Liver (tissue), 9 donors: ENCODE results near the gene ERCC3. TPM values are rescaled to one million over a fixed set of nuclear protein-coding genes. Genes with fewer than 3 reads are reported as not detected.
"Not testable (repeated sequence)": the region's sequence is repeated elsewhere in the genome, so short reads cannot be mapped to it uniquely, and the experiment has no call there.

Experiments
- DNase-seq: peaks from one replicate; pipeline ENCODE4 v3.0.0-alpha.2; 2017; ENCODE audit warnings: low spot score
- H3K27ac ChIP-seq, 2 donors: one replicate each; pipeline ENCODE4 v1.7.0; 2013; ENCODE audit warnings: inconsistent platforms in 2 of 2, low read length in 2 of 2, control low read depth in 1 of 2, low read depth in 1 of 2, mild to moderate bottlenecking in 1 of 2
- H3K27me3 ChIP-seq, 4 donors: one replicate each; pipeline versions ENCODE4 v1.6.1 to v1.7.0; 2013; ENCODE audit warnings: low read length in 3 of 4, inconsistent platforms in 1 of 4, mild to moderate bottlenecking in 1 of 4, moderate library complexity in 1 of 4; ENCODE audit not compliant: control insufficient read depth in 4 of 4, insufficient read depth in 4 of 4
- H3K36me3 ChIP-seq, 4 donors: one replicate each; pipeline versions ENCODE4 v1.6.1 to v1.7.0; 2013; ENCODE audit warnings: low read length in 3 of 4, mild to moderate bottlenecking in 3 of 4, low read depth in 1 of 4, moderate library complexity in 1 of 4; ENCODE audit not compliant: control insufficient read depth in 4 of 4, insufficient read depth in 3 of 4
- H3K4me1 ChIP-seq, 4 donors: one replicate each; pipeline versions ENCODE4 v1.6.1 to v1.7.0; 2013; ENCODE audit warnings: low read length in 3 of 4, mild to moderate bottlenecking in 3 of 4, moderate library complexity in 1 of 4; ENCODE audit not compliant: control insufficient read depth in 4 of 4, insufficient read depth in 4 of 4
- H3K4me3 ChIP-seq, 3 donors: one replicate each; pipeline versions ENCODE4 v1.6.1 to v1.7.0; 2013; ENCODE audit warnings: low read length in 3 of 3, control low read depth in 1 of 3, low read depth in 1 of 3, mild to moderate bottlenecking in 1 of 3
- H3K9ac ChIP-seq, 2 donors: one replicate each; pipeline ENCODE4 v1.7.0; 2013; ENCODE audit warnings: low read length in 2 of 2, mild to moderate bottlenecking in 2 of 2, moderate library complexity in 2 of 2, control low read depth in 1 of 2, low read depth in 1 of 2
- H3K9me3 ChIP-seq, 4 donors: one replicate each; pipeline versions ENCODE4 v1.6.1 to v1.7.0; 2013; ENCODE audit warnings: low read length in 3 of 4; ENCODE audit not compliant: control insufficient read depth in 4 of 4
- EGR1 ChIP-seq, 2 donors: IDR thresholded peaks; 2 replicates each; pipeline ENCODE4 v1.6.1; 2016 to 2018; ENCODE audit warnings: antibody characterized with exemption in 2 of 2, low read depth in 2 of 2
- FOXA1 ChIP-seq: IDR thresholded peaks from 2 replicates; pipeline ENCODE4 v1.6.1; 2016; ENCODE audit warnings: antibody characterized with exemption
- FOXA2 ChIP-seq: IDR thresholded peaks from 2 replicates; pipeline ENCODE4 v1.6.1; 2016; ENCODE audit warnings: antibody characterized with exemption
- GABPA ChIP-seq, 2 donors: IDR thresholded peaks in 1 of 2; conservative IDR thresholded peaks in 1 of 2; 2 replicates each; pipeline ENCODE4 v1.6.1; 2016; ENCODE audit warnings: antibody characterized with exemption in 2 of 2, mild to moderate bottlenecking in 1 of 2, moderate library complexity in 1 of 2
- HNF4A ChIP-seq, 2 donors: conservative IDR thresholded peaks; 2 replicates each; pipeline ENCODE4 v1.6.1; 2016; ENCODE audit warnings: antibody characterized with exemption in 2 of 2, mild to moderate bottlenecking in 2 of 2
- HNF4G ChIP-seq: IDR thresholded peaks from 2 replicates; pipeline ENCODE4 v1.6.1; 2016; ENCODE audit warnings: antibody characterized with exemption
- JUND ChIP-seq, 2 donors: IDR thresholded peaks; 2 replicates each; pipeline ENCODE4 v1.6.1; 2016; ENCODE audit warnings: antibody characterized with exemption in 2 of 2
- NR2F2 ChIP-seq: IDR thresholded peaks from 2 replicates; pipeline ENCODE4 v1.6.1; 2016; ENCODE audit warnings: antibody characterized with exemption
- RAD21 ChIP-seq, 2 donors: IDR thresholded peaks; 2 replicates each; pipeline ENCODE4 v1.6.1; 2016; ENCODE audit warnings: antibody characterized with exemption in 2 of 2, mild to moderate bottlenecking in 2 of 2
- RXRA ChIP-seq, 2 donors: IDR thresholded peaks; 2 replicates each; pipeline ENCODE4 v1.6.1; 2017 to 2018; ENCODE audit warnings: antibody characterized with exemption in 2 of 2, mild to moderate bottlenecking in 1 of 2
- SP1 ChIP-seq: IDR thresholded peaks from 2 replicates; pipeline ENCODE4 v1.6.1; 2018; ENCODE audit warnings: antibody characterized with exemption, mild to moderate bottlenecking
- TAF1 ChIP-seq: conservative IDR thresholded peaks from 2 replicates; pipeline ENCODE4 v1.6.1; 2016; ENCODE audit warnings: antibody characterized with exemption, mild to moderate bottlenecking
- YY1 ChIP-seq: IDR thresholded peaks from 2 replicates; pipeline ENCODE4 v1.6.1; 2016; ENCODE audit warnings: antibody characterized with exemption, mild to moderate bottlenecking
- WGBS: extraction: QIAGEN DNeasy Blood & Tissue Kit; methylation state at CpG from one replicate; pipeline ENCODE4 v1.1.7; 2013; 5-methylcytosine and 5-hydroxymethylcytosine counted together
- polyA plus RNA-seq, 2 donors: library from polyadenylated mRNA; stranded (reverse) in 1 of 2; unstranded in 1 of 2; fragments of 200-250 nt in 1 of 2; fragments of >200 nt in 1 of 2; fragmentation: Nextera tagmentation in 1 of 2; extraction: Ambion mirVana in 1 of 2; gene quantifications; one replicate each; pipeline versions ENCODE4 v1.2.1 to v1.2.3, GENCODE V29; 2013 to 2015
- total RNA-seq, 2 donors: library from RNA; depleted of rRNA; stranded (reverse); fragments of >200 nt; gene quantifications; one replicate each; pipeline ENCODE4 v1.2.3, GENCODE V29; 2014
- TF ChIP-seq, protein P1 (sequence below): IDR thresholded peaks from 2 replicates; pipeline ENCODE4 v1.6.1; 2016; ENCODE audit warnings: antibody characterized with exemption
- TF ChIP-seq, protein P2 (sequence below): fragments of 150-350 bp; IDR thresholded peaks from 2 replicates; pipeline ENCODE4 v1.5.1; 2017; ENCODE audit warnings: improper control_type of control experiment, low read depth, low read length; ENCODE audit not compliant: missing input control
- TF ChIP-seq, protein P3 (sequence below): IDR thresholded peaks from 2 replicates; pipeline ENCODE4 v1.6.1; 2016; ENCODE audit warnings: antibody characterized with exemption
- TF ChIP-seq, protein P4 (sequence below): IDR thresholded peaks from 2 replicates; pipeline ENCODE4 v1.6.1; 2016; ENCODE audit warnings: antibody characterized with exemption, mild to moderate bottlenecking
- TF ChIP-seq, protein P5 (sequence below): IDR thresholded peaks from 2 replicates; pipeline ENCODE4 v1.6.1; 2016; ENCODE audit warnings: antibody characterized with exemption
- donor health status: healthy.
- donor health status: healthy.
- donor health status: healthy.
- donor health status: healthy.
- donor health status: healthy.

The ERCC3 gene
- total and polyA plus RNA-seq, 4 donors, result 12.4 to 38.3 (median 17.4) TPM

DNA sequence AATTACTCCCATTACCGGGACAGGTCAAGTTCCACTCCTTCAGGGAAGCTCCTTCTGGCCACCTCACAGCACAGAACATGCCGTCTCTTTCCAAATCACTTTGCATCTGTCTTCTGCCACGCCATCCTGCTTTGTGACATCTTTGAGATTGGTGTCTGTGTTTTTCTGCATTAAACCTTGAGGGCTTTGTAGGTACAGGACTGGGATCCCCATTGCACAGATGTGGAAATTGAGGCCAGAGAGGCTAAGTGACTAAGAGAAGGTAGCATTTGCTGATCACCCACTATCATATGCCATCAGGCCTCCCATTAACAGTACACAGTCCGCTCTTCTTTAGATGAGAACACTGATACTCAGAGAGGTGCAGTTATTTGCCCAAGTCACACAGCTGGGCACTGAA is 64.4 kb downstream of the ERCC3 start:
- Histone ChIP-seq H3K4me1 (peaks cover 5 to 19% (median 14%) of the 10 kb centered on the region in 4 donors), H3K9me3 (no peaks in the 10 kb centered on the region), H3K27me3 (no peaks in the 10 kb centered on the region), H3K4me3 (no peak overlapping the region), H3K36me3 (no peaks in the 10 kb centered on the region), H3K27ac (no peak overlapping the region), H3K9ac (no peak overlapping the region)
- no peak for DNase-seq
- WGBS, result 96% methylated on average over 4 of the region's 4 CpGs
- TF ChIP-seq FOXA2 (no peak), GABPA (IDR thresholded peaks at IDR 0.05 in 1 of 2, conservative IDR thresholded peaks at IDR 0.05 in 1 of 2) (no peak), FOXA1 (no peak), NR2F2 (no peak)
- TF ChIP-seq, protein P1, sequence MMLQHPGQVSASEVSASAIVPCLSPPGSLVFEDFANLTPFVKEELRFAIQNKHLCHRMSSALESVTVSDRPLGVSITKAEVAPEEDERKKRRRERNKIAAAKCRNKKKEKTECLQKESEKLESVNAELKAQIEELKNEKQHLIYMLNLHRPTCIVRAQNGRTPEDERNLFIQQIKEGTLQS, result no peak
- TF ChIP-seq, protein P2, sequence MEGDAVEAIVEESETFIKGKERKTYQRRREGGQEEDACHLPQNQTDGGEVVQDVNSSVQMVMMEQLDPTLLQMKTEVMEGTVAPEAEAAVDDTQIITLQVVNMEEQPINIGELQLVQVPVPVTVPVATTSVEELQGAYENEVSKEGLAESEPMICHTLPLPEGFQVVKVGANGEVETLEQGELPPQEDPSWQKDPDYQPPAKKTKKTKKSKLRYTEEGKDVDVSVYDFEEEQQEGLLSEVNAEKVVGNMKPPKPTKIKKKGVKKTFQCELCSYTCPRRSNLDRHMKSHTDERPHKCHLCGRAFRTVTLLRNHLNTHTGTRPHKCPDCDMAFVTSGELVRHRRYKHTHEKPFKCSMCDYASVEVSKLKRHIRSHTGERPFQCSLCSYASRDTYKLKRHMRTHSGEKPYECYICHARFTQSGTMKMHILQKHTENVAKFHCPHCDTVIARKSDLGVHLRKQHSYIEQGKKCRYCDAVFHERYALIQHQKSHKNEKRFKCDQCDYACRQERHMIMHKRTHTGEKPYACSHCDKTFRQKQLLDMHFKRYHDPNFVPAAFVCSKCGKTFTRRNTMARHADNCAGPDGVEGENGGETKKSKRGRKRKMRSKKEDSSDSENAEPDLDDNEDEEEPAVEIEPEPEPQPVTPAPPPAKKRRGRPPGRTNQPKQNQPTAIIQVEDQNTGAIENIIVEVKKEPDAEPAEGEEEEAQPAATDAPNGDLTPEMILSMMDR, result no peak

DNA sequence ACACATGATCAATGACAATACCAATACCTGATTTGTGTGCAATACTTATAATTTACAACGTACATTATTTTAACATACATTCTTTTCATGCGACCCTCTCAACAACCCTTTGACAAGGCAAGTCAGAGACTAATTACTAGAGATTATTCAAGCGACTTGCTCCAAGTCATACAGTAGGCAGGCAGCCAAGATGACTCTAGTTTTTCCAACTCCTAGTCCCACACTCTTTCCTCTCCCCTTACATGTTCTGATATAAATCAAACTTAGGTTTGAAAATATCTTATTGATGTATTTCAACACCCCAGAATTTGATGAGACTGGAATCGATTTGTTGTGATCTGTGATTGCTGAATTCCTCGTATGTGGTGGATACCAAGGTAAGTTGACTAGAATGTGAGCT is 65.8 kb downstream of the ERCC3 start:
- Histone ChIP-seq H3K36me3 (no peaks in the 10 kb centered on the region), H3K27me3 (no peaks in the 10 kb centered on the region), H3K4me3 (no peak overlapping the region), H3K9ac (no peak overlapping the region), H3K9me3 (no peaks in the 10 kb centered on the region), H3K27ac (no peak overlapping the region), H3K4me1 (peaks cover 5 to 19% (median 14%) of the 10 kb centered on the region in 4 donors)
- TF ChIP-seq TAF1, result no peak
- TF ChIP-seq, protein P3, sequence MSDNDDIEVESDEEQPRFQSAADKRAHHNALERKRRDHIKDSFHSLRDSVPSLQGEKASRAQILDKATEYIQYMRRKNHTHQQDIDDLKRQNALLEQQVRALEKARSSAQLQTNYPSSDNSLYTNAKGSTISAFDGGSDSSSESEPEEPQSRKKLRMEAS, result no peak
- TF ChIP-seq, protein P2, result no peak
- TF ChIP-seq FOXA1, result no peak
- no peak for TF ChIP-seq GABPA (IDR thresholded peaks at IDR 0.05 in 1 of 2, conservative IDR thresholded peaks at IDR 0.05 in 1 of 2)
- TF ChIP-seq, protein P1, result no peak
- no peak for TF ChIP-seq SP1
- no peak for TF ChIP-seq FOXA2
- TF ChIP-seq, protein P4, sequence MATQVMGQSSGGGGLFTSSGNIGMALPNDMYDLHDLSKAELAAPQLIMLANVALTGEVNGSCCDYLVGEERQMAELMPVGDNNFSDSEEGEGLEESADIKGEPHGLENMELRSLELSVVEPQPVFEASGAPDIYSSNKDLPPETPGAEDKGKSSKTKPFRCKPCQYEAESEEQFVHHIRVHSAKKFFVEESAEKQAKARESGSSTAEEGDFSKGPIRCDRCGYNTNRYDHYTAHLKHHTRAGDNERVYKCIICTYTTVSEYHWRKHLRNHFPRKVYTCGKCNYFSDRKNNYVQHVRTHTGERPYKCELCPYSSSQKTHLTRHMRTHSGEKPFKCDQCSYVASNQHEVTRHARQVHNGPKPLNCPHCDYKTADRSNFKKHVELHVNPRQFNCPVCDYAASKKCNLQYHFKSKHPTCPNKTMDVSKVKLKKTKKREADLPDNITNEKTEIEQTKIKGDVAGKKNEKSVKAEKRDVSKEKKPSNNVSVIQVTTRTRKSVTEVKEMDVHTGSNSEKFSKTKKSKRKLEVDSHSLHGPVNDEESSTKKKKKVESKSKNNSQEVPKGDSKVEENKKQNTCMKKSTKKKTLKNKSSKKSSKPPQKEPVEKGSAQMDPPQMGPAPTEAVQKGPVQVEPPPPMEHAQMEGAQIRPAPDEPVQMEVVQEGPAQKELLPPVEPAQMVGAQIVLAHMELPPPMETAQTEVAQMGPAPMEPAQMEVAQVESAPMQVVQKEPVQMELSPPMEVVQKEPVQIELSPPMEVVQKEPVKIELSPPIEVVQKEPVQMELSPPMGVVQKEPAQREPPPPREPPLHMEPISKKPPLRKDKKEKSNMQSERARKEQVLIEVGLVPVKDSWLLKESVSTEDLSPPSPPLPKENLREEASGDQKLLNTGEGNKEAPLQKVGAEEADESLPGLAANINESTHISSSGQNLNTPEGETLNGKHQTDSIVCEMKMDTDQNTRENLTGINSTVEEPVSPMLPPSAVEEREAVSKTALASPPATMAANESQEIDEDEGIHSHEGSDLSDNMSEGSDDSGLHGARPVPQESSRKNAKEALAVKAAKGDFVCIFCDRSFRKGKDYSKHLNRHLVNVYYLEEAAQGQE, result no peak
- TF ChIP-seq JUND (IDR thresholded peaks at IDR 0.05), result no peak
- no peak for TF ChIP-seq HNF4A (conservative IDR thresholded peaks at IDR 0.05)
- TF ChIP-seq EGR1 (IDR thresholded peaks at IDR 0.05; ENCODE audit: low read depth in 2 of 2), result no peak
- no peak for TF ChIP-seq YY1
- TF ChIP-seq, protein P5, sequence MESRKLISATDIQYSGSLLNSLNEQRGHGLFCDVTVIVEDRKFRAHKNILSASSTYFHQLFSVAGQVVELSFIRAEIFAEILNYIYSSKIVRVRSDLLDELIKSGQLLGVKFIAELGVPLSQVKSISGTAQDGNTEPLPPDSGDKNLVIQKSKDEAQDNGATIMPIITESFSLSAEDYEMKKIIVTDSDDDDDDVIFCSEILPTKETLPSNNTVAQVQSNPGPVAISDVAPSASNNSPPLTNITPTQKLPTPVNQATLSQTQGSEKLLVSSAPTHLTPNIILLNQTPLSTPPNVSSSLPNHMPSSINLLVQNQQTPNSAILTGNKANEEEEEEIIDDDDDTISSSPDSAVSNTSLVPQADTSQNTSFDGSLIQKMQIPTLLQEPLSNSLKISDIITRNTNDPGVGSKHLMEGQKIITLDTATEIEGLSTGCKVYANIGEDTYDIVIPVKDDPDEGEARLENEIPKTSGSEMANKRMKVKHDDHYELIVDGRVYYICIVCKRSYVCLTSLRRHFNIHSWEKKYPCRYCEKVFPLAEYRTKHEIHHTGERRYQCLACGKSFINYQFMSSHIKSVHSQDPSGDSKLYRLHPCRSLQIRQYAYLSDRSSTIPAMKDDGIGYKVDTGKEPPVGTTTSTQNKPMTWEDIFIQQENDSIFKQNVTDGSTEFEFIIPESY, result no peak
- TF ChIP-seq RXRA (IDR thresholded peaks at IDR 0.05), result no peak
- TF ChIP-seq RAD21 (IDR thresholded peaks at IDR 0.05), result no peak
- TF ChIP-seq HNF4G, result no peak
- WGBS, result 85% methylated on average over 5 of the region's 5 CpGs
- no peak for DNase-seq

DNA sequence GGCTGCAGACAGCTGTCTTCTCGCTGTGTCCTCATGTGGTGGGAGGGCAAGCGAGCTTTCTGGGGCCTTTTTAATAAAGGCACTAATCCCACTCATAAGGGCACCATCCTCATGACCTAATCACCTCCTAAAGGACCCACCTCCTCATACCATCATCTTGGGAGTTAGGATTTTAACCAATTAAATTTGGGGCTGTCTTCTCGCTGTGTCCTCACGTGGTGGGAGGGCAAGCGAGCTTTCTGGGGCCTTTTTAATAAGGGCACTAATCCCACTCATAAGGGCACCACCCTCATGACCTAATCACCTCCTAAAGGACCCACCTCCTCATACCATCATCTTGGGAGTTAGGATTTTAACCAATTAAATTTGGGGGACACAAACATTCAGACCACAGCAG is 66.7 kb downstream of the ERCC3 start:
- DNase-seq, H3K4me3 ChIP-seq, H3K27me3 ChIP-seq, H3K9ac ChIP-seq, H3K36me3 ChIP-seq, H3K9me3 ChIP-seq: not testable (repeated sequence)
- peak overlapping the region in 1 of 2 donors; percentile 39 for H3K27ac ChIP-seq
- 96% methylated on average over 5 of the region's 5 CpGs for WGBS
- H3K4me1 ChIP-seq, result peaks cover 5 to 19% (median 14%) of the 10 kb centered on the region in 4 donors
